PC-3 (cell line): ENCODE data around the gene CPVL.

Source experiments
- EZH2 ChIP-seq: fragments of 300-600 bp; sonication (generic); IDR thresholded peaks from one replicate; pipeline ENCODE4 v1.6.1; 2017; ENCODE audit warnings: antibody characterized with exemption, mild to moderate bottlenecking, low read length; ENCODE audit not compliant: unreplicated experiment
- TF ChIP-seq, protein P1 (sequence below): fragments of 300-600 bp; sonication (generic); conservative IDR thresholded peaks from 2 replicates; pipeline ENCODE4 v1.5.1; 2017; ENCODE audit warnings: antibody characterized with exemption, low read depth, mild to moderate bottlenecking, low read length

GRCh38 chr7:29005406-29005805 lies 140.9 kb downstream of the CPVL start:
- no peak for TF ChIP-seq EZH2
- TF ChIP-seq, protein P1, sequence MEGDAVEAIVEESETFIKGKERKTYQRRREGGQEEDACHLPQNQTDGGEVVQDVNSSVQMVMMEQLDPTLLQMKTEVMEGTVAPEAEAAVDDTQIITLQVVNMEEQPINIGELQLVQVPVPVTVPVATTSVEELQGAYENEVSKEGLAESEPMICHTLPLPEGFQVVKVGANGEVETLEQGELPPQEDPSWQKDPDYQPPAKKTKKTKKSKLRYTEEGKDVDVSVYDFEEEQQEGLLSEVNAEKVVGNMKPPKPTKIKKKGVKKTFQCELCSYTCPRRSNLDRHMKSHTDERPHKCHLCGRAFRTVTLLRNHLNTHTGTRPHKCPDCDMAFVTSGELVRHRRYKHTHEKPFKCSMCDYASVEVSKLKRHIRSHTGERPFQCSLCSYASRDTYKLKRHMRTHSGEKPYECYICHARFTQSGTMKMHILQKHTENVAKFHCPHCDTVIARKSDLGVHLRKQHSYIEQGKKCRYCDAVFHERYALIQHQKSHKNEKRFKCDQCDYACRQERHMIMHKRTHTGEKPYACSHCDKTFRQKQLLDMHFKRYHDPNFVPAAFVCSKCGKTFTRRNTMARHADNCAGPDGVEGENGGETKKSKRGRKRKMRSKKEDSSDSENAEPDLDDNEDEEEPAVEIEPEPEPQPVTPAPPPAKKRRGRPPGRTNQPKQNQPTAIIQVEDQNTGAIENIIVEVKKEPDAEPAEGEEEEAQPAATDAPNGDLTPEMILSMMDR: no peak
